GM19328 (cell line): Measurements from ENCODE around the gene SLU7.

ENCODE experiments used
- ATAC-seq: cut with Tn5 transposase; IDR thresholded peaks from one replicate; pipeline ENCODE4 v1.9.1; 2021; ENCODE audit warnings: mild to moderate bottlenecking, moderate library complexity; ENCODE audit not compliant: unreplicated experiment

SLU7 gene

DNA sequence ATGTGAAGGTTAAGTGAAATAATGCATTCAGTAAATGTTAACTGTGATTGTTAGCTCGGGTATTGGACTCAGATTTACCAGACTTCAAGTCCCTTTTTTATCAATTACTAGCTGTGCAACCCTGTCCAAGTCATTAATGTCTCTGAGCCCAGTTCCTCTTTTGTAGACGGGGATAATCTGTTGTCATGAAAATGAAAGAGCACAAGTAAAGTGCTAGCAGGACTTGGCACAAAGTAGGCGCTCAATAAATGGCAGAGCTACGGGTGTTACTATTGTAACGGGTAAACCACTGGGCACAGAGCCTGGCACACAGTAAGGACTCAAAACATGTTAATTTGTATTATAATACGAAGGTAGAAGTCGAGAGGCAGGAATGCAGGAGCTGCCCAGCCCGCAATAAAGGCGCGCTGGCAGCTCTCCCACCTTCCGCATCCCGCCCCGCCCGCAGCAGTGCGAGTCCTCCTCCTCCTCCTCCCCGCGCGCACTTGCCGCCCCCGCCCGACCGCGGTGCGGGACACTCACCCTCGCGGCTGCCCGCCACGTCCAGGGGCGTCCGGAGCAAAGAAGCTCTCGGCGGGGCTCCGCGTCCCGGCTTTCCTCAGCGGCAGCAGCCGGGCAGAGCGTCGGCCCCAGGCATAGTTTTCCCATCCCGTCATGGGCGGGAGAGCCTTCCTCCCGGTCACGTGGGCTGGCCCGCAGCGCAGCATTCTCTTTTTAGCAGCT is 48.7 kb downstream of the SLU7 start, which contains the start of gene C1QTNF2:
Gene C1QTNF2, minus strand, starts transcription at position 637 of the 723 bp plus-strand sequence. CDS start 15,615 bp downstream, outside the sequence.
- no peak for ATAC-seq

DNA sequence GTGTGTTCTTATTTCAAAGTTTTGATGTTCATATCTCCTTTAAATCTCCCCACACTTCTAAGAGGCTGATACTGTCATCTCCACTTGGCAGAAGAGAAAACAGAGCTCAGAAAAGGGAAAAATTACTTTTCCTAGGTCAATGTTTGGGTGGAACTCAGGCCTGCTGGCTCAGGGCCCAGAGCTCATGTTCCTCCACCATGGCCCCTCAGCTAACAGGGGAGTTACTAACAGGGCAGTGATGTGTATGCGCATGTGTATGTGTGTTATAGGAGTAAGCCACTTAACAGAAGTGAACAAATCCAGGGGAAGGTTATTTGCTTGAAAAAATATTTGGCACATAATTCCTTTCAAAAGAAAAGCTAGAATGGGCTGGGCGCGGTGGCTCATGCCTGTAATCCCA is 51.0 kb downstream of the SLU7 start:
- ATAC-seq, result no peak

DNA sequence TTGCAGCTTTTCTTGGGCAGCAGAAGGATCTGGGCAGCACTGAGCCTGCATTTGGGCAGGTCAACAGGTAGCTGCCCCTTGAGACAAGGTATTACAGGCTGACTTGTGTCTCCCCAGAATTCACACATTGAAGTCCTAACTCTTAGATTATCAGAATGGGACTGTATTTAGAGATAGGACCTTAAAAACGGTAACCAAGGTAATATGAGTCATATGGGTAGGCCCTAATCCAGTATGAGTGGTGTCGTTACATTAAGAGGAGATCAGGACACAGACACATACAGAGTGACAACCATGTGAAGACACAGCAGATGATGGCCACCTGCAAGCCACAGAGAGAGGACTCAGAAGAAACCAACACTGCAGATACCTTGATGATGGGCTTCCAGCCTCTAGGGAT is 51.6 kb downstream of the SLU7 start:
- no peak for ATAC-seq

DNA sequence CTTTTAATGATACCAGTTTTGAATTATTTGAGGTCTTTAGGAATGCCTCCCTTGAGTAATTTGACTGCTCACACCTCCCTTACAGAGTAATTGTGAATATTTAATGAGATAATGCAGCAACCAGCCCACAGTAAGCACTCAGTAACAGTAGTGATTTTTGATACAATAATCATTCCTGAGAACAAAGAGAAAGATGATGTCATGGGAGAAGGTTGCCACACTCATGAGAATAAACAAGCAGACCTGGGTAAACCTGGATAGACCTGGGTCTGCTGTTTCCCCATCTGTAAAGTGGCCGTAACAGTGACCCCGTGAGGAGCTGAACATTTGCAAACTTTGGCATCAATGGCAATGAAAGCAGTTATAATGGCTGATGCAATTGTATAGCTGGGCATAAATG is 52.7 kb downstream of the SLU7 start:
- ATAC-seq, result no peak

DNA sequence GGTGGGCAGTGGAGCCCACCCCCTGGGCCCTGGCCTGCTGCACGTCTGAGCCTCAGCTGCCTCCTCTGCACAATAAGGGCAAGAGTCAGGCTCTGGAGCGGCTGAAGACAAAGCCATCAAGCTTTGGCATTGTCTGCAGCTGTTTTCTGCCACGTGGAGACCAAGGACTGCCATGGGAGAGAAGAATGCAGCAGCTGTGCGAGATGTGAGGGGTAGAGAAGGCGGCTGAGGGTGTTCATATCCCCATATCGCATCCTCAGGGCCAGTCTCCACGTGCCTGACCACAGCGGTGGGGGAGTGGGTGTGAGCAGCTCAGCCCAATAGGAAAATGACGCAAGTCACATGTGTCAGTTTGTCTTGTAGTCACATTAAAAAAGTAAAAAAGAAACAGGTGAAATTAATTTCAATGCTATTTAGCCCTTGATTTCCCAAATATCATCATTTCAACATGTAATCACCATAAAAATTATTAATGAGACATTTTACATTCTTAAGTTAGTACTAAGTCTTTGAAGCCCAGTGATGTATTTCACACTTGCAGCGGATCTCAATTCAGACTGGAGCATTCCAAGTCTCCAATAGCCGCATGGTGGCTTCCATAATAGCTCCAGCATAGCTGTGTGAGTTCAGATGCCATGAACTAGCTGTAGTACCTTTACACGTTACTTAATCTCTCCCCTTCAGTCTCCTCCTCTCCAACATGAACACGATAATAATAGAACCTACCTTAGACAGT is 55.1 kb downstream of the SLU7 start:
- no peak for ATAC-seq

DNA sequence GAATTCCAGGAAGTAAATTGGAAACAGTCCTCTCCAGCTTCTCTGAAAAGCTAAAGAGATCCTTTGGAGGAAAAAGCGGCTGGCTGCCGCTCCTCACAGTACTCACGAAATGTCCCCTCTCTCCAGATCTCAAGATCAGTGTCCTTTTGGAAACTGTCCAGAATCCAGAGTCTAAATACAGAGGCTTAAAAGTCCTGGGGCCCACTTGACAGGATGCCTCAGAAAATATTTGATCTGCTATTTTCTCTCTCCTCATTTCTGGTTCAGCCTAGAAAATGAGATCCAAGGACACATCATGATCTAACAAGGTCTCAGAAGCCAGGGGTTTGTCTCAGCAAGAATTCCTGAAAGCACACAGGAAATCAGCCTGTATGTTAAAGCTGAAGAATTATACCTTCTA is 55.7 kb downstream of the SLU7 start:
- no peak for ATAC-seq

DNA sequence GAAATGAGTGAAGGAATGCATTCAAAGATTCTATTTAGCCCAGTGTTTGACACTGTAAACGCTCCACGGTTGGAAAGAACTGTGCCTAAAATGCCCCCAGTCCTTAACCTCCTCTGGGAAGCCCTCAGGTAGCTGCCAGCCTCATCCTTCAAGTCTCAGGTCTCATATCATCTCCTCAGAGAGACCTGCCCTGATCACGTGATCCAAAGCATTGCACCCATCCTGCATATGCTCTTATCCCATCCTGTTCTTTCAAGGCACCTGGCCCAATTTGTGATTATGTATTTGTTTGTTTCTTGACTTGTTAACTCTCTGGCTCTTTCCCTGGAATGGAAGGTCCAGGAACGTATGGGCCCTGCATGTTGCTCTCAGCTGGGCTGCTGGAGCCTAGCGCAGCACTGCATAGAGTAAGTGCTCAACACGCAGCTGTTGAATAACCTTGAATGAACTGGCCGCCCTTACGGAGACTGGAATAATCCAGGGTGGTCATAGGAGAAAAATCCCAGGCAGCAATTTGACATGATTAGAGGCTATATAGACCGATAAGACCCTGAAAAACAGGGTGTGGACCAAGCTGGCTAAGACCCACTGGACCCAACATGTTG is 57.2 kb downstream of the SLU7 start:
- ATAC-seq, result no peak

DNA sequence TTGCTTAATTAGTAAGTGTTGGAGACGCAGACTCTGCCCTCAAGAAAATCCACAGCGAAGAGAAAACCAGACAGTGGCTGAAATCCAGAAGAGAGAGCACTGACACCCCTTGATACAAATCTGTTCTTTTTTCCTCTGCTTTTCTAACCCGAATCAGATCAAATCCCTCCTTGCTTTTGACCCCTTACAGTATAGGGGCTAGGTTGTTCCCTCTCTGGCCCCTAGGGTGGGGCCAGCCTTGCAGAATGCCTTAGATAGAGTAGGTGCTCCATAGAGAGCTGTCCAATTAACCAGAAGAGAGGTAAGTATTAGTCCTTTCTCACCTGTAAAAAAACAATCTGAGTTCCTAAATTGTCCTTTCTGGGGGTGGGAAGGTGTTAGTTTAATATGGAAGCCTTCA is 58.6 kb downstream of the SLU7 start:
- ATAC-seq, result no peak

DNA sequence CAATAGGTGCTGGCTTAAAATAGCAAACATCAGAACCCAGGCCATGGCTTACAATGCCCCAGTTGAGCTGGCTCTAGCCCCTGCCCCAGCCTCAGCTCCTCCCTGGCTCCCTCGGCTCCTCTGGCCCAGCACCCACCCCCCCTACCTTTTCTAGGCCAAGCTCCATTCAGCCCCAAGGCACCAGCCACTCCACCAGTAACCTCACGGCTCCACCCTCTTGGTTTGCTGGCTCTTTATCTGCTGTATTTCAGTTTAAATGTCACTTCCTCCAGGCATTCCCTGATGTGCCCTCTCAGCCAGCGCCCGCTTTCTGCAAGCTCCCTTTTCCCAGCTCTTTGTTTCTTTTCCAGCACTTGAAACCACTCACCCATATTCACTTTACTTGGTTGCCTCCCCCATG is 59.1 kb downstream of the SLU7 start:
- no peak for ATAC-seq

DNA sequence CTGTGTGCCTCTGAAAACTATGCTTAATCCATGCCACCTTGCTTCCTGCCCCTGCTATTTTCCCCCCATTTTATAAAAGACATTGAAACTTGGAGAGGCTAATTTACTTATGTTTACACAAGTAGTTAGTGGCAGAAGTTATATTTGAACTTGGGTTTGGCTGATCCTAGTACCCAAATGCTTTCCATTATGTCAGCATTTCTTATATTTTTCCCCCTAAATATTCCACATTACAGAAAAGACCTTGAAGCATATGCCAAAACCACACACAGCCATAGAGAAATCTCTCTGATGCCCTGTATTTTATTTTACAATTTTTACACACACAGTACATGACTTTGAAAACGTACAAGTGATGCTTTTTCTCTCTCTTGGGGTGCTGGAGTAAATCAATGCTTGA is 59.6 kb downstream of the SLU7 start:
- no peak for ATAC-seq

DNA sequence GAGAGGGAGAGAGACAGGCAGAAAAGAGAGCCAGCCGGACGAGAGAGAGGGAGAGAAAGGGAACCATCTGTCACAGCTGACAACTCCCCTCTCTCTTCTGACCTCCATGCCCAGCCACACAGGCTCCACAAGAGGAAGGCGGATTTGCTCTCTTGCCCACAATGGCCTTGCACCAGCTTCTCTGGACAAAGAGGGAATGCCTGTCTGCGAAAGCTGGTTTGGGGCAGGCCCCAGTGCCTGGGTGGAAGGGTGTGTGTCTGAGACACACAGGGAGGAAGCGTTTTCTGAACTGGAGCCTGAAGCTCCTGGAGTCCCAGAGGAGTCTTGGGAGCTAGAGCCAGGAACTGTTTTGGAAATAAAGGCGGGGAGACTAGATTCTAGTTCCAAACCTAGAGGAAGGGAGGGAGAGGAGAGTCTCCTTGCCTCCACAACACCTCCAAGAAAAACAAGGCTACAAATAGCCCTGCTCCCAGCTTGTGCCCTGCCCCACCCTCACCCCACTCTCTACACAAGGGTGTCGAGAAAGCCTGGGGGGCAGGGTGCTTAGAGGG is 60.9 kb downstream of the SLU7 start:
- ATAC-seq, result no peak

DNA sequence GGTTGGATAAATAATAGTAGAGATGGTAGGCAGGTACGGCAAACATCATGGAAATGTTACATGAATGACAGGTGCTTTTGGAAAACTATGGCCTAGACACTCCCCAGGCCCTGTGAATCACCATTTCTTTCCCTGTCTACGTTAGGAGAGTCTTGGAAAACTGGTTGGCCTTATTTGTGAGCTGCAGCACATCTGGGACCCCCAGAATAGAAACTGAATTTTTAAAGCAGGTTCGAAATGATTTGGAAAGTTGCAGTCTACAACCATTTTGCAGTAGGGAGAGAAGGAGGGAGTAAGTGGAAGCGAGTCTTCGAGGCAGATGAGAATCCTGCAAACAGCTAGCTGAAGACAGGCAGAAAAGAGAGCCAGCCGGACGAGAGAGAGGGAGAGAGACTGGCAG is 61.5 kb downstream of the SLU7 start:
- no peak for ATAC-seq

DNA sequence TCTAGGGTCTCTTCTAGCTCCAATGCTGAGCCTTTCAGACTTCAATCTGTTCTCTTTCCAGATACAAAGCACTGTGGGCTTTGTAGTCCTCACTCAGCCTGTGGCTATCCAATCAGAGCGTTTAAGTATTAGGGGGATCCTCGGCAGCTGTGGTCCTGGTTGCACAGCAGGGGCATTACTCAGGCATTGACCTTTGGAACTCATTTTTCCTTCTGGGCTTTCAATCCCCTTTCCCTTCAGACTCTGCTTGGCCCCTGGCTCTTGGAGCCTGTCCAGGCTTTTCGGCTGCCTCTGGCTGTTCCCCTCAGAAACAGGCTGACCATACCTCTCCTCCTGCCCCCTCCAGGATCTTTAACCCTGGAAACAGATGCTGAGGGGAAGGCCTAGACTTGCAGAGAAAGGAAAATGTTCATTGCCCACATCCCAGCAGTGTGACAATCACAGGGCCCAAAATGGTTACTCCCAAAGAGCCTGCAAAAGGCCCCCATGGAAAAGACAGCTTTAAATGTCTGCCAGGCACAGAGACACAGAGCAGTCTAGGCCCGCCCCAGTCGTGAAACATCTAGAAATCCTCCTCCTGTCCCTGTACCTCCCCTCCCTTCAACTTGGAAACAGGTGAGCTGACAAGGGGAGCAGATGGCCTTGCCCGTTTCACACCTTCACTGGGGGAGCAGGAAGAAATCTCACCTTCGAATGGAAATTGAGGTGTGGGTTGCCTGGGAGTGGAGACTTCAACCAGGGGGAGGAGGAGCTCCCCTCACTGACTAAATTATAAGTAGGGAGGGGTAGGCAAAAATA is 62.1 kb downstream of the SLU7 start:
- ATAC-seq, result no peak

DNA sequence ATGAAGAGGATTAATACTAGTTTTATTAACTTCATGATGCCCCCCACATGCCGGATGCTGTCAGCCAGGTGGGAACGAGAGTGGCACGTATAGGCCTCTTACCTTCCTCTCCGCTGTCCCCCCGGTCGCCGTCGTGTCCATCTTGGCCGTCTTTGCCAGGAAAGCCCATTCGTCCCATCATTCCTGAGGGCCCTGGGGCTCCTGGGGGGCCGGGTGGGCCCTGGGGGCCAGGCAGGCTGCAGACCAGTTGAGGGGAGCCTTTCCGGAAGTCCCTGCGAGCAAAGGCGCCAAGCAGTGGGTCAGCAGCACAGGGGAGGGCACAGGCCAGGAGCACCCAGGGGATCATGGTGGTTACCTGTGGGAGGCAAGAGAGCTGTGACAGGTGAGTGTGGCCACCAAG is 64.2 kb downstream of the SLU7 start:
- ATAC-seq, result no peak

DNA sequence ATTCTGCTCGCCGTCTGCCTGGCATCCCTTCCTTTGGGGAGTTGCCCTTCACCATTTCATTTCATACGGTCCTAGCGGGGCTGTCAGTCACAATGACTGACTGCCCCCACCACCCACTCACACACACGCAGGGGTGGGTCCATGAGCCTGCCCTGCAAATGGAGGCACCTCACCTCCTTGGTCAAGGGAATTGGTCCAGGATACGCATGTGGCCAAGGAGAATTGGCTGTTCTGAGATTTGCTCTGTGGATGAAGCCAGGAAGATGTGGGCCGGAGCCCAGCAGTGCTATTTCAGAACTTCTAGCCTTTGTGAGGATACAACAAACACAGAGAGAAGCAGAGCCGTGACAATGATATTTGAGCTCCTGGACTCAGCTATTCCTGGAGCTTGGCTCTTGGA is 65.5 kb downstream of the SLU7 start:
- no peak for ATAC-seq

DNA sequence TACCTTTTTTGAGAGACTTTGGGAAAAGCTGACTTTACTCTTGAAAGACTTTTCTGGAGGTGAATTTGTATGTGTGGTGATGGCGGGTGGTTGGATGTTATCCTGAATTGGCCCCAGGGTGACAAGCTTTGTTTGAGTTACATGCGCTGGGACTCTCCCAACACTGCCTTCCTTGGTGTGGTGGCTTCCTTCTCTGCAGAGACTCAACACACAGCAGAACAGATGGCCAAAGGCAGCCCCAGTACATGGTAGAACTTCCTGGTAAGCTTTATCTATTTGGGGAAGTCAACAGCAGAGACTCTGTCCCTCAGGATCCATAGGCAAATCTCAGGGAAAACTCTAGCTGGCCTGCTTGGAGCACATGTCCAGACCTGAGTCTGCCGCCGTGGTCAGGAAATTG is 66.6 kb downstream of the SLU7 start:
- ATAC-seq, result no peak
